ENCODE results near the gene GRK4. TPM values are rescaled to one million over a fixed set of nuclear protein-coding genes. Genes with fewer than 3 reads are reported as not detected.
"Not testable (repeated sequence)": the region's sequence is repeated elsewhere in the genome, so short reads cannot be mapped to it uniquely, and the experiment has no call there.

GRK4 gene
- total and polyA plus RNA-seq, 2 donors: 2.3 to 5.6 TPM

GRCh38 chr4:2964706-2965258 is 1.4 kb downstream of the GRK4 start:
- WGBS: 63% methylated on average over 5 of the region's 5 CpGs
- Histone ChIP-seq H3K36me3 (ENCODE audit: control insufficient read depth in 2 of 2, insufficient read depth in 2 of 2, low read length in 1 of 2) (no peaks in the 10 kb centered on the region), H3K4me3 (ENCODE audit: low read length in 2 of 2) (no peak overlapping the region), H3K27me3 (ENCODE audit: control insufficient read depth in 2 of 2, insufficient read depth in 1 of 2, low read length in 1 of 2) (peaks cover 0 to 6% of the 10 kb centered on the region in 2 donors), H3K4me1 (ENCODE audit: control insufficient read depth in 2 of 2, insufficient read depth in 2 of 2, low read length in 2 of 2) (peaks cover 7 to 23% of the 10 kb centered on the region in 2 donors), H3K27ac (ENCODE audit: low read depth in 1 of 2, low read length in 1 of 2) (no peak overlapping the region), H3K9me3 (ENCODE audit: control insufficient read depth in 2 of 2, insufficient read depth in 1 of 2, low read length in 1 of 2) (no peaks in the 10 kb centered on the region)
- DNase-seq (ENCODE audit: low read depth in 6 of 9, low spot score in 9 of 9): no peak

GRCh38 chr4:2965262-2965661 is 1.9 kb downstream of the GRK4 start:
- peaks cover 0 to 6% of the 10 kb centered on the region in 2 donors for H3K27me3 ChIP-seq (ENCODE audit: control insufficient read depth in 2 of 2, insufficient read depth in 1 of 2, low read length in 1 of 2)
- no peaks in the 10 kb centered on the region for H3K9me3 ChIP-seq (ENCODE audit: control insufficient read depth in 2 of 2, insufficient read depth in 1 of 2, low read length in 1 of 2)
- 98% methylated on average over 16 of the region's 16 CpGs for WGBS
- H3K4me1 ChIP-seq (ENCODE audit: control insufficient read depth in 2 of 2, insufficient read depth in 2 of 2, low read length in 2 of 2): peaks cover 7 to 23% of the 10 kb centered on the region in 2 donors
- no peaks in the 10 kb centered on the region for H3K36me3 ChIP-seq (ENCODE audit: control insufficient read depth in 2 of 2, insufficient read depth in 2 of 2, low read length in 1 of 2)
- no peak for DNase-seq (ENCODE audit: low read depth in 6 of 9, low spot score in 9 of 9)
- no peak overlapping the region for H3K27ac ChIP-seq (ENCODE audit: low read depth in 1 of 2, low read length in 1 of 2)
- no peak overlapping the region for H3K4me3 ChIP-seq (ENCODE audit: low read length in 2 of 2)

GRCh38 chr4:2968381-2968780 is 5.0 kb downstream of the GRK4 start:
- no peaks in the 10 kb centered on the region for H3K9me3 ChIP-seq (ENCODE audit: control insufficient read depth in 2 of 2, insufficient read depth in 1 of 2, low read length in 1 of 2)
- WGBS: 93% methylated on average over 3 of the region's 3 CpGs
- peaks cover 0 to 6% of the 10 kb centered on the region in 2 donors for H3K27me3 ChIP-seq (ENCODE audit: control insufficient read depth in 2 of 2, insufficient read depth in 1 of 2, low read length in 1 of 2)
- H3K4me1 ChIP-seq (ENCODE audit: control insufficient read depth in 2 of 2, insufficient read depth in 2 of 2, low read length in 2 of 2): peaks cover 6 to 7% of the 10 kb centered on the region in 2 donors
- DNase-seq (ENCODE audit: low read depth in 6 of 9, low spot score in 9 of 9): no peak
- H3K36me3 ChIP-seq (ENCODE audit: control insufficient read depth in 2 of 2, insufficient read depth in 2 of 2, low read length in 1 of 2): no peaks in the 10 kb centered on the region
- no peak overlapping the region for H3K27ac ChIP-seq (ENCODE audit: low read depth in 1 of 2, low read length in 1 of 2)
- H3K4me3 ChIP-seq (ENCODE audit: low read length in 2 of 2): no peak overlapping the region

GRCh38 chr4:2971275-2971674 is 7.9 kb downstream of the GRK4 start:
- H3K27me3 ChIP-seq (ENCODE audit: control insufficient read depth in 2 of 2, insufficient read depth in 1 of 2, low read length in 1 of 2): no peaks in the 10 kb centered on the region
- no peaks in the 10 kb centered on the region for H3K36me3 ChIP-seq (ENCODE audit: control insufficient read depth in 2 of 2, insufficient read depth in 2 of 2, low read length in 1 of 2)
- no peak overlapping the region for H3K27ac ChIP-seq (ENCODE audit: low read depth in 1 of 2, low read length in 1 of 2)
- DNase-seq (ENCODE audit: low read depth in 6 of 9, low spot score in 9 of 9): no peak
- H3K4me1 ChIP-seq (ENCODE audit: control insufficient read depth in 2 of 2, insufficient read depth in 2 of 2, low read length in 2 of 2): no peaks in the 10 kb centered on the region
- H3K4me3 ChIP-seq (ENCODE audit: low read length in 2 of 2): no peak overlapping the region
- 98% methylated on average over 3 of the region's 3 CpGs for WGBS
- H3K9me3 ChIP-seq (ENCODE audit: control insufficient read depth in 2 of 2, insufficient read depth in 1 of 2, low read length in 1 of 2): no peaks in the 10 kb centered on the region

- Histone ChIP-seq H3K27me3 (ENCODE audit: control insufficient read depth in 2 of 2, insufficient read depth in 1 of 2, low read length in 1 of 2) (no peaks in the 10 kb centered on the region), H3K36me3 (ENCODE audit: control insufficient read depth in 2 of 2, insufficient read depth in 2 of 2, low read length in 1 of 2) (no peaks in the 10 kb centered on the region), H3K9me3 (ENCODE audit: control insufficient read depth in 2 of 2, insufficient read depth in 1 of 2, low read length in 1 of 2) (peaks cover 11 to 20% of the 10 kb centered on the region in 2 donors), H3K4me1 (ENCODE audit: control insufficient read depth in 2 of 2, insufficient read depth in 2 of 2, low read length in 2 of 2) (no peaks in the 10 kb centered on the region), H3K27ac (ENCODE audit: low read depth in 1 of 2, low read length in 1 of 2) (no peak overlapping the region), H3K4me3 (ENCODE audit: low read length in 2 of 2) (no peak overlapping the region)
- whole genome bisulfite sequencing: 97% methylated on average over 14 of the region's 14 CpGs
- no peak for DNase-seq (ENCODE audit: low read depth in 6 of 9, low spot score in 9 of 9)
Observed at GRCh38 chr4:2977211-2978088, 14.1 kb downstream of the GRK4 start.

DNA sequence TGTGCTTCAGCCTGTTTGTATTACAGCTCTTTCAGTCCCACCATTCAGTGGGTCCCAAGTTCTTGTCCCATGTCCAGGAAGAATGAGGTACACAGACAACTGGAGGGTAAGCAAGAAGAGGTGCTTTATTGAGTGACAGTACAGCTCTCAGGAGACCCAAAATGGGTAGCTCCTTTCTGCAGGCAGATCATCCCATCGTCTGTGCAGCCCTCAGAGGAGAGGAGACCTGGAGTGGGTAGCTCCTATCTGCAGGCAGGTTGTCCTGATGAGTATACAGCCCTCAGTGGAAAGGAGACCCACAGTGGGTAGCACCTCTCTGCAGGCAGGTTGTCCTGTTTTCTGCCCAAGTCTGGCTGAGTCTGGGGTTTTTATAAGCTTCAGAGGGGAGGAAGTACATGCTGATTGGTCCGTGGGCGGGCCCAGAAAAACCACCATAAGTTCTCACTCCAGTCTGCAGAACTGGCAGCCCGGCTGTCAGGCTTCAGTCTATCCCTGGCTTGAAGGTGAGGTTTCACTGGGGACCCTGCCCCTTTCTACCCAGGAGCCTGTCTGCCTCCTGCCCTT is 18.0 kb downstream of the GRK4 start:
- H3K36me3 ChIP-seq (ENCODE audit: control insufficient read depth in 2 of 2, insufficient read depth in 2 of 2, low read length in 1 of 2): no peaks in the 10 kb centered on the region
- no peak overlapping the region for H3K4me3 ChIP-seq (ENCODE audit: low read length in 2 of 2)
- DNase-seq (ENCODE audit: low read depth in 6 of 9, low spot score in 9 of 9): no peak
- WGBS: 91% methylated on average over 4 of the region's 4 CpGs
- no peaks in the 10 kb centered on the region for H3K4me1 ChIP-seq (ENCODE audit: control insufficient read depth in 2 of 2, insufficient read depth in 2 of 2, low read length in 2 of 2)
- peaks cover 11 to 20% of the 10 kb centered on the region in 2 donors for H3K9me3 ChIP-seq (ENCODE audit: control insufficient read depth in 2 of 2, insufficient read depth in 1 of 2, low read length in 1 of 2)
- no peaks in the 10 kb centered on the region for H3K27me3 ChIP-seq (ENCODE audit: control insufficient read depth in 2 of 2, insufficient read depth in 1 of 2, low read length in 1 of 2)
- no peak overlapping the region for H3K27ac ChIP-seq (ENCODE audit: low read depth in 1 of 2, low read length in 1 of 2)

GRCh38 chr4:2982012-2982411 is 18.6 kb downstream of the GRK4 start:
- DNase-seq (ENCODE audit: low read depth in 6 of 9, low spot score in 9 of 9): no peak
- 93% methylated on average over 4 of the region's 4 CpGs for WGBS
- Histone ChIP-seq H3K4me3 (ENCODE audit: low read length in 2 of 2) (no peak overlapping the region), H3K27me3 (ENCODE audit: control insufficient read depth in 2 of 2, insufficient read depth in 1 of 2, low read length in 1 of 2) (no peaks in the 10 kb centered on the region), H3K27ac (ENCODE audit: low read depth in 1 of 2, low read length in 1 of 2) (no peak overlapping the region), H3K4me1 (ENCODE audit: control insufficient read depth in 2 of 2, insufficient read depth in 2 of 2, low read length in 2 of 2) (no peaks in the 10 kb centered on the region), H3K9me3 (ENCODE audit: control insufficient read depth in 2 of 2, insufficient read depth in 1 of 2, low read length in 1 of 2) (peaks cover 11 to 20% of the 10 kb centered on the region in 2 donors), H3K36me3 (ENCODE audit: control insufficient read depth in 2 of 2, insufficient read depth in 2 of 2, low read length in 1 of 2) (no peaks in the 10 kb centered on the region)

GRCh38 chr4:2983715-2984114 is 20.3 kb downstream of the GRK4 start:
- not testable (repeated sequence) for H3K4me1 ChIP-seq (ENCODE audit: control insufficient read depth in 2 of 2, insufficient read depth in 2 of 2, low read length in 2 of 2); H3K4me3 ChIP-seq (ENCODE audit: low read length in 2 of 2); H3K27ac ChIP-seq (ENCODE audit: low read depth in 1 of 2, low read length in 1 of 2); H3K27me3 ChIP-seq (ENCODE audit: control insufficient read depth in 2 of 2, insufficient read depth in 1 of 2, low read length in 1 of 2); DNase-seq (ENCODE audit: low read depth in 6 of 9, low spot score in 9 of 9); H3K36me3 ChIP-seq (ENCODE audit: control insufficient read depth in 2 of 2, insufficient read depth in 2 of 2, low read length in 1 of 2)
- H3K9me3 ChIP-seq (ENCODE audit: control insufficient read depth in 2 of 2, insufficient read depth in 1 of 2, low read length in 1 of 2): peaks cover 11 to 20% of the 10 kb centered on the region in 2 donors
- WGBS: 92% methylated on average over 7 of the region's 7 CpGs

GRCh38 chr4:2991243-2991642 is 27.9 kb downstream of the GRK4 start:
- Histone ChIP-seq H3K27ac (ENCODE audit: low read depth in 1 of 2, low read length in 1 of 2) (no peak overlapping the region), H3K9me3 (ENCODE audit: control insufficient read depth in 2 of 2, insufficient read depth in 1 of 2, low read length in 1 of 2) (no peaks in the 10 kb centered on the region), H3K27me3 (ENCODE audit: control insufficient read depth in 2 of 2, insufficient read depth in 1 of 2, low read length in 1 of 2) (no peaks in the 10 kb centered on the region), H3K4me1 (ENCODE audit: control insufficient read depth in 2 of 2, insufficient read depth in 2 of 2, low read length in 2 of 2) (no peaks in the 10 kb centered on the region), H3K36me3 (ENCODE audit: control insufficient read depth in 2 of 2, insufficient read depth in 2 of 2, low read length in 1 of 2) (no peaks in the 10 kb centered on the region), H3K4me3 (ENCODE audit: low read length in 2 of 2) (no peak overlapping the region)
- WGBS: 98% methylated on average over 4 of the region's 4 CpGs
- no peak for DNase-seq (ENCODE audit: low read depth in 6 of 9, low spot score in 9 of 9)

All from thymus (tissue), 11 donors.